Measurements from ENCODE around the gene MOCS1.

MOCS1 gene

DNA sequence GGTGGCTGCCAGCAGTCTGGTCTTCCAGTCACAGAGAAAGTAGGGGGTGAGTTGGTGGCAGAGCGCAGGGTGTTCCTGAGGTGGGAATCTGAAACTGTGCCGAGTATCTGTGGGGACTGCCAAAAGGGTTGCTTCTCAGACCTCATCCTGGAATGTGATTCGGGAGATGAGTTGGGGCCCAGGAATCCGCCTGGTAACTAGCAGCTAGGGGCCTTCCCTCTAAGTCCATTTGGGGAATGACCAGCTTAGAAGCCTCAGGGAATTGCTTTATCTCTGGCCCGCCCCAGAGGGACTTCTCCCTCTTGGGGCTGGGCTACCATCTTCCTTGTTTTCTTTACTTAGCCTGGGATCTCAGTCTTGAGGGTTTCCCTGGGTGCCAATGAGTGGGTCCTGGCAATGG is 49.6 kb downstream of the MOCS1 start:
- Histone ChIP-seq H3K4me1 (ENCODE audit: control insufficient read depth, insufficient read depth, low read length, poor library complexity, severe bottlenecking) (no peaks in the 10 kb centered on the region), H3K9me3 (ENCODE audit: control insufficient read depth, low read length) (no peaks in the 10 kb centered on the region), H3K4me3 (ENCODE audit: insufficient read depth, low read depth, low read length, poor library complexity, severe bottlenecking) (no peak overlapping the region), H3K27ac (ENCODE audit: insufficient read depth, low read length, poor library complexity, severe bottlenecking) (no peak overlapping the region), H3K36me3 (ENCODE audit: control insufficient read depth, insufficient read depth, low read length) (no peaks in the 10 kb centered on the region), H3K27me3 (replicated peaks; ENCODE audit: control insufficient read depth, insufficient read depth, low read length, poor library complexity, severe bottlenecking) (no peaks in the 10 kb centered on the region)
- DNase-seq, result no peak

DNA sequence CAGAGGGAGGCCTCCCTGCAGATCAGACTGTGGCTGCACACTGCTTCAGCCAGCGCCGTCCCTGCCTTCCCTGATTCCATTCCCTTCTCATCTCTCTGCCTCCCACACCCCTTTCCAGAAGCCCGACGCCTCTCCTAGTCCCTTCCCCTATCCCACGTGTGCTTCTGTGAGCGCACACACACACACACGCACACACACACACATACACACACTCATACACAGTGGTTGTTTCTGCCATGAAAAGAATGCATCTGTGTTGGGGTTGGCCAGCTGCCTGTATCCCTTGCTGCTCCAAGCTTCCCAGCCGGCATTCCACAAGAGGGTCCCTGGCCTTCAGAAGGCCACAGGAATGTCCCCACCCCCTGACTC is 51.7 kb downstream of the MOCS1 start:
- Histone ChIP-seq H3K36me3 (ENCODE audit: control insufficient read depth, insufficient read depth, low read length) (no peaks in the 10 kb centered on the region), H3K27ac (ENCODE audit: insufficient read depth, low read length, poor library complexity, severe bottlenecking) (no peak overlapping the region), H3K9me3 (ENCODE audit: control insufficient read depth, low read length) (no peaks in the 10 kb centered on the region), H3K4me3 (ENCODE audit: insufficient read depth, low read depth, low read length, poor library complexity, severe bottlenecking) (no peak overlapping the region), H3K4me1 (ENCODE audit: control insufficient read depth, insufficient read depth, low read length, poor library complexity, severe bottlenecking) (no peaks in the 10 kb centered on the region), H3K27me3 (replicated peaks; ENCODE audit: control insufficient read depth, insufficient read depth, low read length, poor library complexity, severe bottlenecking) (no peaks in the 10 kb centered on the region)
- no peak for DNase-seq

DNA sequence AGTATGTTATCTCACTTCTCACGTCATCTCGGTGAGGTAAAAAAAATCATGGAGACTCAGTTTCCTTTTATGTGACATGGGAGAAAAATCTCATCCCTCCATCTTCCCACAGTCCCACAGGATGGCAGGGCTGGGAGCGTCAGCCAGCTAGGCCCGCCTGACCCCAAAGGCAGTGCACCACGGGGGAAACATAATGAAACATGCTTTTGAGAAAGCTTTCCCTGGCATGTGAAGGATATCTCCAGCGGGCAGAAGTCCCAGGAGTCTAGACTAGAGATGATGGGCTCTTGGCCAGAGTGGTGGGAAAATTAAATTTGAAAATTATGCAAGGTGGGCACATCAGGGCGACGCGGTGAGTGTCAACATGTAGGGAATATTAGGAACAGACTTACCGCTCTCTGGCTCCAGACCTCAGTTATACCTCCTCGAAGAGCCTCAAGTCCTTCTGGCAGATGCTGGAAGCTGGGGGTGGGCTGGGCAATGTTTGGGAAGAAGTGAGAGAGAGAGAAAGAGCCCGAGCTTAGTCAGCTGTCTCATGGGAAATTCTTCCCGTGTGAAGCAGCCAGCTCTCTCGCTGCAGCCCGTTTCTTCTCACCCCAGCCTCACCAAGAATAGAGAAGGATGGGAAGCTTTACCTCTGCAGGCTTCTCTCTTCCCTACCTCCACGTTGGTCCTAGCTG is 52.3 kb downstream of the MOCS1 start:
- DNase-seq, result no peak
- no peaks in the 10 kb centered on the region for H3K4me1 ChIP-seq (ENCODE audit: control insufficient read depth, insufficient read depth, low read length, poor library complexity, severe bottlenecking)
- no peaks in the 10 kb centered on the region for H3K27me3 ChIP-seq (replicated peaks; ENCODE audit: control insufficient read depth, insufficient read depth, low read length, poor library complexity, severe bottlenecking)
- no peak overlapping the region for H3K4me3 ChIP-seq (ENCODE audit: insufficient read depth, low read depth, low read length, poor library complexity, severe bottlenecking)
- no peaks in the 10 kb centered on the region for H3K9me3 ChIP-seq (ENCODE audit: control insufficient read depth, low read length)
- no peak overlapping the region for H3K27ac ChIP-seq (ENCODE audit: insufficient read depth, low read length, poor library complexity, severe bottlenecking)
- H3K36me3 ChIP-seq (ENCODE audit: control insufficient read depth, insufficient read depth, low read length), result no peaks in the 10 kb centered on the region

DNA sequence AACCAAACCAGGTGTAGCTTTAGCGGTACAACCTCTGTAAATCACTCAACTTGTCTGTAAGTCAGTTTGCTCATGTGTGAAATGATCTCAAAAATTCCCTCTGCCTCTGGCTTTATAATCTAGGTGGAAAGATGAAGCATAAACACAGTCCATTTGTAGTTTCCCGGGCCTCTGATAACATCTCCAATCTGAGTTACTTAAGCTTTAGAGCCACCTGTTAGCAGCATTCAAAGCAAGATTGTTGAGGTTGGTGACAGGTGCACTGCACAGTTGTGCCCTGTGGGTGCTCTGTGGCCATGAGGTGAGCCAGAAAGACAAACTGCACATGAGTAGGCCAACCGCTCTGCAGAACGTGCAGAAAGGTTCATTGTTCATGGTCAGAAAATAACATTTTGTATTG is 53.7 kb downstream of the MOCS1 start:
- Histone ChIP-seq H3K27me3 (replicated peaks; ENCODE audit: control insufficient read depth, insufficient read depth, low read length, poor library complexity, severe bottlenecking) (no peaks in the 10 kb centered on the region), H3K4me3 (ENCODE audit: insufficient read depth, low read depth, low read length, poor library complexity, severe bottlenecking) (no peak overlapping the region), H3K36me3 (ENCODE audit: control insufficient read depth, insufficient read depth, low read length) (no peaks in the 10 kb centered on the region), H3K27ac (ENCODE audit: insufficient read depth, low read length, poor library complexity, severe bottlenecking) (no peak overlapping the region), H3K4me1 (ENCODE audit: control insufficient read depth, insufficient read depth, low read length, poor library complexity, severe bottlenecking) (no peaks in the 10 kb centered on the region), H3K9me3 (ENCODE audit: control insufficient read depth, low read length) (no peaks in the 10 kb centered on the region)
- no peak for DNase-seq

DNA sequence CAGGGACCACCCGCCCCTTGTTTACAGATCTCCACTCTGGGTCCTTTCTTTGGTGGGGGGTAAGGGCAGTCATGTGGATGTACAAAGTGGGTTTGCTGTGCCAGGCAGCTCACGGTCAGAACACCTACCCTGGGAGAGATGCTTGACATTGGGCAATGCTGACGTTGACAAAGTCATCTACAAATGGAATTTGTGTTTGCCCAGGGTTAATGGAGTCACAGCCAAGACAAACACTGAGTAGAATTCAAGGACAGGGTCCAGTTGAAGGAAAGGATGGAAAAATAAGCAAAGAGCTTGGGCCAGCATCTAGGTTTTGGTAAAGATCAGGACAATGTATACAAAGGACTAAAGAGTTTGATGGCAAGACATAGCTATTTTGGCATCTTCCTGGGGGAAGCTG is 54.7 kb downstream of the MOCS1 start:
- Histone ChIP-seq H3K4me1 (ENCODE audit: control insufficient read depth, insufficient read depth, low read length, poor library complexity, severe bottlenecking) (no peaks in the 10 kb centered on the region), H3K27me3 (replicated peaks; ENCODE audit: control insufficient read depth, insufficient read depth, low read length, poor library complexity, severe bottlenecking) (no peaks in the 10 kb centered on the region), H3K9me3 (ENCODE audit: control insufficient read depth, low read length) (no peaks in the 10 kb centered on the region), H3K27ac (ENCODE audit: insufficient read depth, low read length, poor library complexity, severe bottlenecking) (no peak overlapping the region), H3K4me3 (ENCODE audit: insufficient read depth, low read depth, low read length, poor library complexity, severe bottlenecking) (no peak overlapping the region), H3K36me3 (ENCODE audit: control insufficient read depth, insufficient read depth, low read length) (no peaks in the 10 kb centered on the region)
- no peak for DNase-seq

DNA sequence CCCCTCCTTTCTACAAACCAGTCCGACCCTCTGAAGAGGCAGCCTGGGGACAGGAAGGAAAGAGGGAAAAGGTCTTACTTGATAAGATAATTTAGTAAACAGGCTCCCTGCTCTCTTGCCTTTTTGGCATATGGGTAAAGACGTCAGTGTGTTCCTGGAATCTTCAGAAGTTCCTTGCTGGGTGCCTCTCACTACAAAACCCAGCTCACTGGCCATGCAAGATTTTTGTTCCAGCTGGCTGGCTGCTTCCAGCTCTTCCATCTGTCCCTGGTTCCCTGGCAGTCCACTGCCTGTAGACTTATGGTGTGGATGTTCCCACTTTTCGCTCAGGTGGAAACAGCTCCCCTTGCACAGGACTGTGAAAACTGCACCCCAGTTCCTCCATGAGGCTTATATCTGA is 57.4 kb downstream of the MOCS1 start:
- Histone ChIP-seq H3K36me3 (ENCODE audit: control insufficient read depth, insufficient read depth, low read length) (no peaks in the 10 kb centered on the region), H3K4me1 (ENCODE audit: control insufficient read depth, insufficient read depth, low read length, poor library complexity, severe bottlenecking) (no peaks in the 10 kb centered on the region), H3K9me3 (ENCODE audit: control insufficient read depth, low read length) (no peaks in the 10 kb centered on the region), H3K4me3 (ENCODE audit: insufficient read depth, low read depth, low read length, poor library complexity, severe bottlenecking) (no peak overlapping the region), H3K27me3 (replicated peaks; ENCODE audit: control insufficient read depth, insufficient read depth, low read length, poor library complexity, severe bottlenecking) (no peaks in the 10 kb centered on the region), H3K27ac (ENCODE audit: insufficient read depth, low read length, poor library complexity, severe bottlenecking) (no peak overlapping the region)
- DNase-seq, result no peak

DNA sequence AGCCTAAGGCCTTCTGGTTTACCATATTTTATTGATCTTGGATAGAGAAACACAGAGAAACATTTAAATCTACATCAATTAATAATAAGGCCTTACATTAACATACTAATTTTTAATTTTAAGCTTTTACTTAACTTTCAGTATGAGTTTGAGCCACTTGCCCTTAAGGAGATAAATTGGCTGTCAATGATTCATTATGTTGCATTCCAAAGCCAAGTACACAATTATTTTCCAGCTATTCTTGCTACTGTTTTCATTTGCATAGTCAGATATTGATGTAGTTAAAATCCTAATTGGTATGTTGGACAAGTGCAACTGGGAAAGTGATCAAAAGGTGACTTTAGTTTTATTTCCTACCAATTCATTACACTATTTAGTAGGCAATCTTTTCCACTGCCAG is 58.2 kb downstream of the MOCS1 start:
- H3K27me3 ChIP-seq (replicated peaks; ENCODE audit: control insufficient read depth, insufficient read depth, low read length, poor library complexity, severe bottlenecking), result no peaks in the 10 kb centered on the region
- no peaks in the 10 kb centered on the region for H3K9me3 ChIP-seq (ENCODE audit: control insufficient read depth, low read length)
- DNase-seq, result no peak
- no peak overlapping the region for H3K27ac ChIP-seq (ENCODE audit: insufficient read depth, low read length, poor library complexity, severe bottlenecking)
- no peaks in the 10 kb centered on the region for H3K4me1 ChIP-seq (ENCODE audit: control insufficient read depth, insufficient read depth, low read length, poor library complexity, severe bottlenecking)
- no peaks in the 10 kb centered on the region for H3K36me3 ChIP-seq (ENCODE audit: control insufficient read depth, insufficient read depth, low read length)
- no peak overlapping the region for H3K4me3 ChIP-seq (ENCODE audit: insufficient read depth, low read depth, low read length, poor library complexity, severe bottlenecking)

GRCh38 chr6:39873439-39873838 is 60.8 kb downstream of the MOCS1 start:
- Histone ChIP-seq H3K4me3 (ENCODE audit: insufficient read depth, low read depth, low read length, poor library complexity, severe bottlenecking) (no peak overlapping the region), H3K36me3 (ENCODE audit: control insufficient read depth, insufficient read depth, low read length) (no peaks in the 10 kb centered on the region), H3K27me3 (replicated peaks; ENCODE audit: control insufficient read depth, insufficient read depth, low read length, poor library complexity, severe bottlenecking) (no peaks in the 10 kb centered on the region), H3K4me1 (ENCODE audit: control insufficient read depth, insufficient read depth, low read length, poor library complexity, severe bottlenecking) (no peaks in the 10 kb centered on the region), H3K9me3 (ENCODE audit: control insufficient read depth, low read length) (no peaks in the 10 kb centered on the region), H3K27ac (ENCODE audit: insufficient read depth, low read length, poor library complexity, severe bottlenecking) (no peak overlapping the region)
- no peak for DNase-seq

DNA sequence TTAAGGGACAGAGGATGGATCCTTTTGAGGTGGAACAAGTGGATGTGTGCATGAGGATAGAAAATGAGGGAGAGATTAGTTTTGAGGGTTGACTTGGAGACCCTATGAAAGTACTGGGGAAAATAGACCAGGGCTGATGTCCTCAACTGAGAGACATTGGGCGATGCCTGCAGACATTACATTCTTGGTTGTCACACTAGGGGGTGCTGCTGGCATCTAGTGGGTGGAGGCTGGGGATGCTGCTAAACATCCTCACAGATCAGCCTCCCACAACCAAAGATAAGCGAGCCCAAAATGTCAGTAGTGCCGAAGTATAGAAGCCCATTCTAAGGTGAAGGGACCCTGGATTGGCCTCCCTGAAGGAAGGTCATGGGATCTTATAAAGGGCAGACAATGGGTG is 63.3 kb downstream of the MOCS1 start:
- Histone ChIP-seq H3K27me3 (replicated peaks; ENCODE audit: control insufficient read depth, insufficient read depth, low read length, poor library complexity, severe bottlenecking) (no peaks in the 10 kb centered on the region), H3K36me3 (ENCODE audit: control insufficient read depth, insufficient read depth, low read length) (no peaks in the 10 kb centered on the region), H3K4me3 (ENCODE audit: insufficient read depth, low read depth, low read length, poor library complexity, severe bottlenecking) (no peak overlapping the region), H3K27ac (ENCODE audit: insufficient read depth, low read length, poor library complexity, severe bottlenecking) (no peak overlapping the region), H3K4me1 (ENCODE audit: control insufficient read depth, insufficient read depth, low read length, poor library complexity, severe bottlenecking) (no peaks in the 10 kb centered on the region), H3K9me3 (ENCODE audit: control insufficient read depth, low read length) (no peaks in the 10 kb centered on the region)
- DNase-seq, result no peak

DNA sequence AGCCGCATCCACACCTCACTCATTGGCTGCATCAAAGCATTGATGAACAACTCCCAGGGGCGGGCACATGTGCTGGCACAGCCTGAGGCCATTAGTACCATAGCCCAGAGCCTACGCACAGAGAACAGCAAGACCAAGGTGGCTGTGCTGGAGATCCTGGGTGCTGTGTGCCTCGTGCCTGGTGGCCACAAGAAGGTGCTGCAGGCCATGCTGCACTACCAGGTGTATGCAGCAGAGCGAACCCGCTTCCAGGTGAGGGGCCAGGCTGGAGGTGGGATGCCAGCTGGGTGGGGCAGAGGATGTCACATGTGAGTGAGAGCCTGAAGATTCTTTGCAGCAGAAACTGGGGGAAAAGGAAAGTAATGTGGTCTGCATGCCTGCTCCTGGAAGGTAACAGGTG is 66.7 kb downstream of the MOCS1 start:
- no peaks in the 10 kb centered on the region for H3K27me3 ChIP-seq (replicated peaks; ENCODE audit: control insufficient read depth, insufficient read depth, low read length, poor library complexity, severe bottlenecking)
- no peak overlapping the region for H3K27ac ChIP-seq (ENCODE audit: insufficient read depth, low read length, poor library complexity, severe bottlenecking)
- H3K9me3 ChIP-seq (ENCODE audit: control insufficient read depth, low read length), result no peaks in the 10 kb centered on the region
- H3K4me1 ChIP-seq (ENCODE audit: control insufficient read depth, insufficient read depth, low read length, poor library complexity, severe bottlenecking), result no peaks in the 10 kb centered on the region
- H3K4me3 ChIP-seq (ENCODE audit: insufficient read depth, low read depth, low read length, poor library complexity, severe bottlenecking), result no peak overlapping the region
- no peak for DNase-seq
- H3K36me3 ChIP-seq (ENCODE audit: control insufficient read depth, insufficient read depth, low read length), result no peaks in the 10 kb centered on the region
